ENCODE measurements around the gene RAB40C.

DNA sequence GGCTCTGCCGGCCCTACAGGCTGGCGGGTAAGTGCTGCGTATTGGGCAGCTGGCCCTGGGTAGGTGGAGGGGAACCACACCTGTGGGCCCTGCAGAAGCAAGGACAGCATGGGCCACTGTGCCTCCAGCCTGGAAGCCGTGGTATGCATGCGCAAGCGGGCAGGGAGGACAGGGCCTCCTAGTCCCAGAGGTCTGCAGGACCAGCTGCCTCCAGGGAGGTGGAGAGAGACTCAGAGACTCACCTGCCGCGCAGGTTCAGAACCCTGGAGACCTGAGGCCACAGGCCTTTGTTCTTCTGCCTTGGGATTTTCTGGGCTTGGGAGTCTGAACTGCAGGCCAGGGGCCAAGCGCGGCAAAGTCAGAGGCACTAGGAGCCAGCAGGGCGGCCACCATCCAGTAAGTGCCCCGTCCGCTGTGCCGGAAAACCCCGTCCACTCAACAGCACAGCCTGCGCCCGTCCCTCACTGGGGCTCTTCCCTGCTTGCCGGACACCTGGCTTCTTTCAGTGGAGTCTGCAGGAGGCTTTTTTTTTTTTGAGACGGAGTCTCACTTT lies 8.8 kb upstream of the RAB40C start:
- TF ChIP-seq, protein P1, sequence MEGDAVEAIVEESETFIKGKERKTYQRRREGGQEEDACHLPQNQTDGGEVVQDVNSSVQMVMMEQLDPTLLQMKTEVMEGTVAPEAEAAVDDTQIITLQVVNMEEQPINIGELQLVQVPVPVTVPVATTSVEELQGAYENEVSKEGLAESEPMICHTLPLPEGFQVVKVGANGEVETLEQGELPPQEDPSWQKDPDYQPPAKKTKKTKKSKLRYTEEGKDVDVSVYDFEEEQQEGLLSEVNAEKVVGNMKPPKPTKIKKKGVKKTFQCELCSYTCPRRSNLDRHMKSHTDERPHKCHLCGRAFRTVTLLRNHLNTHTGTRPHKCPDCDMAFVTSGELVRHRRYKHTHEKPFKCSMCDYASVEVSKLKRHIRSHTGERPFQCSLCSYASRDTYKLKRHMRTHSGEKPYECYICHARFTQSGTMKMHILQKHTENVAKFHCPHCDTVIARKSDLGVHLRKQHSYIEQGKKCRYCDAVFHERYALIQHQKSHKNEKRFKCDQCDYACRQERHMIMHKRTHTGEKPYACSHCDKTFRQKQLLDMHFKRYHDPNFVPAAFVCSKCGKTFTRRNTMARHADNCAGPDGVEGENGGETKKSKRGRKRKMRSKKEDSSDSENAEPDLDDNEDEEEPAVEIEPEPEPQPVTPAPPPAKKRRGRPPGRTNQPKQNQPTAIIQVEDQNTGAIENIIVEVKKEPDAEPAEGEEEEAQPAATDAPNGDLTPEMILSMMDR (IDR thresholded peaks at IDR 0.05; ENCODE audit: low read depth, low read length), result no peak
- TF ChIP-seq EZH2phosphoT487 (IDR thresholded peaks at IDR 0.05; ENCODE audit: low read depth), result no peak
